Sigmoid colon (tissue), 7 donors: Measurements from ENCODE around the gene SLC16A4. TPM values are rescaled to one million over a fixed set of nuclear protein-coding genes. Genes with fewer than 3 reads are reported as not detected.

ENCODE experiments used
- DNase-seq: peaks from one replicate; pipeline ENCODE4 v3.0.0-alpha.2; 2019
- H3K27ac ChIP-seq, 4 donors: fragments of 200-600 bp; sonication (generic); one replicate each; pipeline ENCODE4 v1.5.1; 2016 to 2019; ENCODE audit warnings: mild to moderate bottlenecking in 1 of 4
- H3K27me3 ChIP-seq, 3 donors: fragments of 200-600 bp; sonication (generic); one replicate each; pipeline ENCODE4 v1.5.1; 2019; ENCODE audit warnings: mild to moderate bottlenecking in 1 of 3
- H3K36me3 ChIP-seq, 4 donors: fragments of 200-600 bp; sonication (generic); one replicate each; pipeline ENCODE4 v1.5.1; 2016 to 2019
- H3K4me1 ChIP-seq, 4 donors: fragments of 200-600 bp; sonication (generic); one replicate each; pipeline ENCODE4 v1.5.1; 2017 to 2019
- H3K4me3 ChIP-seq, 4 donors: fragments of 200-600 bp; sonication (generic); one replicate each; pipeline ENCODE4 v1.5.1; 2017 to 2019; ENCODE audit warnings: mild to moderate bottlenecking in 2 of 4, moderate library complexity in 1 of 4
- H3K9me3 ChIP-seq, 4 donors: fragments of 200-600 bp in 3 of 4; sonication (generic) in 3 of 4; one replicate each; pipeline versions ENCODE4 v1.5.1 to v1.6.1; 2013 to 2019
- CTCF ChIP-seq, 4 experiments: fragments of 450-650 bp in 3 of 4; fragments of 200-600 bp in 1 of 4; IDR thresholded peaks; one replicate each; pipeline ENCODE4 v1.5.1; 2016 to 2019; ENCODE audit warnings: antibody characterized with exemption in 4 of 4, mild to moderate bottlenecking in 3 of 4, moderate library complexity in 2 of 4
- EP300 ChIP-seq, 4 donors: sonication (generic); formaldehyde crosslinking; IDR thresholded peaks; one replicate each; pipeline ENCODE4 v1.6.1; 2017; ENCODE audit warnings: antibody characterized with exemption in 4 of 4
- POLR2A ChIP-seq, 2 donors: fragments of 450-650 bp; IDR thresholded peaks; one replicate each; pipeline ENCODE4 v1.6.1; 2016; ENCODE audit warnings: antibody characterized with exemption in 2 of 2, mild to moderate bottlenecking in 2 of 2, moderate library complexity in 2 of 2
- POLR2AphosphoS5 ChIP-seq, 4 donors: sonication (generic); formaldehyde crosslinking; IDR thresholded peaks; one replicate each; pipeline ENCODE4 v1.6.1; 2017; ENCODE audit warnings: antibody characterized with exemption in 4 of 4
- WGBS, 2 donors: extraction: QIAGEN DNeasy Blood & Tissue Kit; methylation state at CpG; one replicate each; pipeline ENCODE4 v1.1.7; 2013; 5-methylcytosine and 5-hydroxymethylcytosine counted together
- intact Hi-C: fragments of 100-400 bp; cut with DNase I; formaldehyde crosslinking; loops from one replicate; pipeline ENCODE4 v1.15.1; 2023
- polyA plus RNA-seq, 3 donors: library from polyadenylated mRNA; stranded (reverse); fragments of 200-250 nt; gene quantifications; one replicate each; pipeline ENCODE4 v1.2.3, GENCODE V29; 2013
- total RNA-seq, 4 donors: library from RNA; depleted of rRNA; stranded (reverse); fragments of >200 nt; gene quantifications; one replicate each; pipeline ENCODE4 v1.1.0, GENCODE V29; 2016
- donor health status: healthy with polysubstance abuse.
- donor health status: Bipolar disorder and iron deficiency.
- donor health status: healthy.

SLC16A4 gene
- total and polyA plus RNA-seq, 7 donors, result 1.6 to 10.2 (median 5.2) TPM; not detected in 1

- Histone ChIP-seq H3K9me3 (no peaks in the 10 kb centered on the region), H3K4me1 (peaks cover 0 to 47% (median 46%) of the 10 kb centered on the region in 4 donors), H3K27ac (peak overlapping the region; percentile 95 to 98 (median 97)), H3K4me3 (peak overlapping the region; percentile 65 to 95 (median 77)), H3K27me3 (no peaks in the 10 kb centered on the region), H3K36me3 (peaks cover 0 to 17% (median 3%) of the 10 kb centered on the region in 4 donors)
- peak; percentile 40 to 77 (median 68) for TF ChIP-seq POLR2AphosphoS5 (IDR thresholded peaks at IDR 0.05)
- peak in 1 of 4 donors; percentile 21 for TF ChIP-seq EP300 (IDR thresholded peaks at IDR 0.05)
- peak; percentile 46 to 69 for TF ChIP-seq POLR2A (IDR thresholded peaks at IDR 0.05)
- TF ChIP-seq CTCF (IDR thresholded peaks at IDR 0.05), result peak; percentile 52 to 83 (median 68)
- DNase-seq, result no peak
- 0 to 1% methylated on average over 57 of the region's 57 CpGs for WGBS, 2 donors
- intact Hi-C loops, result no loop called here
Measured at GRCh38 chr1:110338309-110338885, 52.4 kb downstream of the SLC16A4 start.

GRCh38 chr1:110337704-110338308 lies 53.0 kb downstream of the SLC16A4 start:
- peak overlapping the region; percentile 95 to 98 (median 97) for H3K27ac ChIP-seq
- no peaks in the 10 kb centered on the region for H3K9me3 ChIP-seq
- H3K27me3 ChIP-seq, result no peaks in the 10 kb centered on the region
- H3K4me3 ChIP-seq, result peak overlapping the region; percentile 65 to 95 (median 77)
- 0 to 1% methylated on average over 36 of the region's 36 CpGs for WGBS, 2 donors
- TF ChIP-seq CTCF (IDR thresholded peaks at IDR 0.05) (no peak), EP300 (IDR thresholded peaks at IDR 0.05) (no peak), POLR2AphosphoS5 (IDR thresholded peaks at IDR 0.05) (no peak), POLR2A (IDR thresholded peaks at IDR 0.05) (no peak)
- H3K4me1 ChIP-seq, result peaks cover 0 to 41% (median 40%) of the 10 kb centered on the region in 4 donors
- intact Hi-C loops, result no loop called here
- DNase-seq, result peak; percentile 78
- H3K36me3 ChIP-seq, result peaks cover 0 to 17% (median 3%) of the 10 kb centered on the region in 4 donors

GRCh38 chr1:110336300-110337039 lies 54.4 kb downstream of the SLC16A4 start:
- TF ChIP-seq POLR2A (IDR thresholded peaks at IDR 0.05), result no peak
- no peak for TF ChIP-seq CTCF (IDR thresholded peaks at IDR 0.05)
- TF ChIP-seq EP300 (IDR thresholded peaks at IDR 0.05), result no peak
- no peak for TF ChIP-seq POLR2AphosphoS5 (IDR thresholded peaks at IDR 0.05)
- WGBS, 2 donors, result 14 to 58% methylated on average over 1 of the region's 1 CpG
- DNase-seq, result no peak
- Histone ChIP-seq H3K9me3 (no peaks in the 10 kb centered on the region), H3K27ac (peak overlapping the region in 1 of 4 donors; percentile 98), H3K36me3 (peaks cover 0 to 6% (median 3%) of the 10 kb centered on the region in 4 donors), H3K4me1 (peaks cover 0 to 27% (median 27%) of the 10 kb centered on the region in 4 donors), H3K27me3 (no peaks in the 10 kb centered on the region), H3K4me3 (no peak overlapping the region)
- intact Hi-C loops, result no loop called here

GRCh38 chr1:110335265-110335664 lies 55.6 kb downstream of the SLC16A4 start:
- no peak for TF ChIP-seq CTCF (IDR thresholded peaks at IDR 0.05)
- TF ChIP-seq EP300 (IDR thresholded peaks at IDR 0.05), result no peak
- no peak for TF ChIP-seq POLR2A (IDR thresholded peaks at IDR 0.05)
- TF ChIP-seq POLR2AphosphoS5 (IDR thresholded peaks at IDR 0.05), result no peak
- H3K9me3 ChIP-seq, result no peaks in the 10 kb centered on the region

More at GRCh38 chr1:110335265-110335664, 55.6 kb downstream of the SLC16A4 start:
- WGBS, 2 donors, result 95 to 97% methylated on average over 1 of the region's 1 CpG
- Histone ChIP-seq H3K4me3 (no peak overlapping the region), H3K36me3 (no peaks in the 10 kb centered on the region), H3K27me3 (no peaks in the 10 kb centered on the region), H3K4me1 (peaks cover 0 to 15% (median 15%) of the 10 kb centered on the region in 4 donors), H3K27ac (no peak overlapping the region)
- intact Hi-C loops, result no loop called here
- DNase-seq, result no peak
